HG03103 (cell line): ENCODE data around the gene PARP14.
"Not testable (repeated sequence)": the region's sequence is repeated elsewhere in the genome, so short reads cannot be mapped to it uniquely, and the experiment has no call there.

Experiments
- ATAC-seq: cut with Tn5 transposase; IDR thresholded peaks from one replicate; pipeline ENCODE4 v1.9.1; 2021; ENCODE audit warnings: low read depth; ENCODE audit not compliant: unreplicated experiment

Gene PARP14

GRCh38 chr3:122710616-122711251 is 30.1 kb downstream of the PARP14 start:
- not testable (repeated sequence) for ATAC-seq

GRCh38 chr3:122714273-122714672 is 33.6 kb downstream of the PARP14 start:
- ATAC-seq, result no peak

GRCh38 chr3:122716667-122717066 is 36.0 kb downstream of the PARP14 start:
- no peak for ATAC-seq

- ATAC-seq, result no peak
Measured at GRCh38 chr3:122719273-122719921, 38.8 kb downstream of the PARP14 start.

- ATAC-seq, result no peak
Measured at GRCh38 chr3:122725106-122725505, 44.5 kb downstream of the PARP14 start.

- no peak for ATAC-seq
Measured at GRCh38 chr3:122727294-122727693, 46.7 kb downstream of the PARP14 start.

GRCh38 chr3:122727766-122728165 is 47.1 kb downstream of the PARP14 start:
- no peak for ATAC-seq

- ATAC-seq, result no peak
Measured at GRCh38 chr3:122728186-122728585, 47.5 kb downstream of the PARP14 start.

GRCh38 chr3:122728756-122729514 is 48.3 kb downstream of the PARP14 start:
- ATAC-seq, result no peak

GRCh38 chr3:122730240-122730639 is 49.6 kb downstream of the PARP14 start:
- no peak for ATAC-seq

GRCh38 chr3:122732682-122733525 is 52.3 kb downstream of the PARP14 start:
- ATAC-seq, result not testable (repeated sequence)

GRCh38 chr3:122739172-122739571 is 58.5 kb downstream of the PARP14 start:
- no peak for ATAC-seq

- no peak for ATAC-seq
Measured at GRCh38 chr3:122742234-122742633, 61.6 kb downstream of the PARP14 start.

- ATAC-seq, result no peak
Measured at GRCh38 chr3:122743581-122744120, 63.0 kb downstream of the PARP14 start.

- no peak for ATAC-seq
Measured at GRCh38 chr3:122745369-122746021, 64.9 kb downstream of the PARP14 start.

- not testable (repeated sequence) for ATAC-seq
Measured at GRCh38 chr3:122747295-122747694, 66.7 kb downstream of the PARP14 start.

- ATAC-seq, result no peak
Measured at GRCh38 chr3:122748347-122748746, 67.7 kb downstream of the PARP14 start.

GRCh38 chr3:122754929-122755328 is 74.3 kb downstream of the PARP14 start:
- ATAC-seq, result no peak

GRCh38 chr3:122755491-122755890 is 74.9 kb downstream of the PARP14 start:
- ATAC-seq, result no peak
